Neural cell (in vitro differentiated cells): ENCODE results near the gene MCTP2. TPM values are rescaled to one million over a fixed set of nuclear protein-coding genes. Genes with fewer than 3 reads are reported as not detected.

ENCODE experiments used
- H2AFZ ChIP-seq: fragments of 200-600, 300-800 bp; sonication (generic), shearing (Covaris generic); 2 replicates; pipeline ENCODE4 v1.6.0; 2014; ENCODE audit warnings: low read depth, mild to moderate bottlenecking, antibody characterized with exemption, low read length, moderate library complexity
- H3F3A ChIP-seq: fragments of 200-600 bp; shearing (Covaris generic); 2 replicates; pipeline ENCODE4 v1.6.1; 2016; ENCODE audit warnings: mild to moderate bottlenecking, moderate library complexity, mixed read lengths, antibody characterized with exemption, low read length; ENCODE audit not compliant: insufficient read depth, poor library complexity, severe bottlenecking
- H3K27ac ChIP-seq: fragments of 200-600, 300-800 bp; sonication (generic), shearing (Covaris generic); 2 replicates; pipeline ENCODE4 v1.5.1; 2014; ENCODE audit warnings: mild to moderate bottlenecking, low read length, moderate library complexity
- H3K27me3 ChIP-seq: fragments of 300-800, 200-600 bp; sonication (generic), shearing (Covaris generic); 2 replicates; pipeline ENCODE4 v1.6.0; 2014; ENCODE audit warnings: mild to moderate bottlenecking, low read depth, low read length, moderate library complexity; ENCODE audit not compliant: insufficient read depth
- H3K36me3 ChIP-seq: fragments of 300-800, 200-600 bp; sonication (generic), shearing (Covaris generic); 2 replicates; pipeline ENCODE4 v1.5.1; 2014; ENCODE audit warnings: mild to moderate bottlenecking, antibody characterized with exemption, low read length, moderate library complexity; ENCODE audit not compliant: insufficient read depth
- H3K4me2 ChIP-seq: fragments of 300-800, 200-600 bp; sonication (generic), shearing (Covaris generic); 2 replicates; pipeline ENCODE4 v1.6.0; 2014; ENCODE audit warnings: mild to moderate bottlenecking, low read length
- H3K4me3 ChIP-seq: fragments of 300-800, 200-600 bp; sonication (generic), shearing (Covaris generic); 2 replicates; pipeline ENCODE4 v1.5.1; 2014; ENCODE audit warnings: mild to moderate bottlenecking, low read length, moderate library complexity
- H3K79me2 ChIP-seq: fragments of 200-600 bp; shearing (Covaris generic); replicated peaks from 2 replicates; pipeline ENCODE4 v1.6.0; 2014; ENCODE audit warnings: mild to moderate bottlenecking, low read length, moderate library complexity; ENCODE audit not compliant: insufficient read depth
- H3K9ac ChIP-seq: fragments of 300-800, 200-600 bp; sonication (generic), shearing (Covaris generic); 2 replicates; pipeline ENCODE4 v1.6.1; 2016; ENCODE audit warnings: mild to moderate bottlenecking, low read length, mixed read lengths
- H3K9me2 ChIP-seq: fragments of 200-600 bp; shearing (Covaris generic); 2 replicates; pipeline ENCODE4 v1.6.1; 2016; ENCODE audit warnings: mild to moderate bottlenecking, low read length, mixed read lengths; ENCODE audit not compliant: insufficient read depth
- H3K9me3 ChIP-seq: fragments of 200-600, 300-800 bp; sonication (generic), shearing (Covaris generic); 2 replicates; pipeline ENCODE4 v1.6.1; 2016; ENCODE audit warnings: mild to moderate bottlenecking, mixed run types, low read length, moderate library complexity, mixed read lengths
- H4K20me1 ChIP-seq: fragments of 200-600 bp; shearing (Covaris generic); 2 replicates; pipeline ENCODE4 v1.6.1; 2016; ENCODE audit warnings: mild to moderate bottlenecking, mixed run types; ENCODE audit not compliant: insufficient read depth
- CTCF ChIP-seq: fragments of 450-650 bp; IDR thresholded peaks from 2 replicates; pipeline ENCODE4 v1.5.1; 2014; ENCODE audit warnings: antibody characterized with exemption, mild to moderate bottlenecking, moderate library complexity; ENCODE audit not compliant: poor library complexity, severe bottlenecking
- EP300 ChIP-seq: fragments of 450-650 bp; conservative IDR thresholded peaks from 2 replicates; pipeline ENCODE4 v1.6.1; 2014; ENCODE audit warnings: antibody characterized with exemption, mild to moderate bottlenecking, moderate library complexity; ENCODE audit not compliant: poor library complexity, severe bottlenecking
- EZH2 ChIP-seq: fragments of 200-600, 300-800 bp; shearing (Covaris generic), sonication (generic); IDR thresholded peaks from 2 replicates; pipeline ENCODE4 v1.6.1; 2014; ENCODE audit warnings: antibody characterized with exemption, low read length, borderline replicate concordance, mild to moderate bottlenecking; ENCODE audit not compliant: insufficient read depth, poor library complexity, severe bottlenecking
- MXI1 ChIP-seq: fragments of 450-650 bp; conservative IDR thresholded peaks from 2 replicates; pipeline ENCODE4 v1.6.1; 2014; ENCODE audit warnings: antibody characterized with exemption, mild to moderate bottlenecking; ENCODE audit not compliant: poor library complexity, severe bottlenecking
- POLR2AphosphoS5 ChIP-seq: IDR thresholded peaks from 2 replicates; pipeline ENCODE4 v1.6.1; 2012
- RAD21 ChIP-seq: fragments of 450-650 bp; conservative IDR thresholded peaks from 2 replicates; pipeline ENCODE4 v1.6.1; 2014; ENCODE audit warnings: antibody characterized with exemption, mild to moderate bottlenecking, moderate library complexity
- REST ChIP-seq: IDR thresholded peaks from 2 replicates; pipeline ENCODE4 v1.6.1; 2012; ENCODE audit warnings: borderline replicate concordance
- SMC3 ChIP-seq: fragments of 450-650 bp; conservative IDR thresholded peaks from 2 replicates; pipeline ENCODE4 v1.6.1; 2014; ENCODE audit warnings: antibody characterized with exemption, mild to moderate bottlenecking, moderate library complexity; ENCODE audit not compliant: poor library complexity
- TAF1 ChIP-seq: IDR thresholded peaks from 2 replicates; pipeline ENCODE4 v1.6.1; 2012; ENCODE audit warnings: low read depth
- polyA plus RNA-seq: library from polyadenylated mRNA; depleted of rRNA; stranded (reverse); fragments of >200 nt; gene quantifications from 2 replicates; pipeline ENCODE4 v1.2.3, GENCODE V29; 2014

The MCTP2 gene
- polyA plus RNA-seq, 1 donor from 2014 or later = not detected

- TF ChIP-seq POLR2AphosphoS5 = no peak
- TF ChIP-seq REST = no peak
- TF ChIP-seq MXI1 = no peak
- TF ChIP-seq RAD21 = no peak
- TF ChIP-seq EZH2 = no peak
- TF ChIP-seq SMC3 = no peak
- no peak for TF ChIP-seq EP300
- TF ChIP-seq CTCF = no peak
- TF ChIP-seq TAF1 = no peak
- no peak overlapping the region for H3K4me2 ChIP-seq
- no peak overlapping the region for H3K9ac ChIP-seq
These were observed 300.9 kb downstream of the MCTP2 start for GRCh38 chr15:94532226-94532625.

More at GRCh38 chr15:94532226-94532625, 300.9 kb downstream of the MCTP2 start:
- Histone ChIP-seq H3K27me3 (no peaks in the 10 kb centered on the region), H3K79me2 (no peaks in the 10 kb centered on the region), H3K9me2 (no peaks in the 10 kb centered on the region), H2AFZ (no peak overlapping the region), H3K9me3 (no peaks in the 10 kb centered on the region), H3K36me3 (no peaks in the 10 kb centered on the region), H3F3A (no peaks in the 10 kb centered on the region), H3K27ac (no peak overlapping the region), H3K4me3 (no peak overlapping the region), H4K20me1 (no peaks in the 10 kb centered on the region)
